ENCODE results near the gene LTBP3.

GRCh38 chr11:65535102-65535501 is 23.1 kb downstream of the LTBP3 start:
- TF ChIP-seq, protein P1, sequence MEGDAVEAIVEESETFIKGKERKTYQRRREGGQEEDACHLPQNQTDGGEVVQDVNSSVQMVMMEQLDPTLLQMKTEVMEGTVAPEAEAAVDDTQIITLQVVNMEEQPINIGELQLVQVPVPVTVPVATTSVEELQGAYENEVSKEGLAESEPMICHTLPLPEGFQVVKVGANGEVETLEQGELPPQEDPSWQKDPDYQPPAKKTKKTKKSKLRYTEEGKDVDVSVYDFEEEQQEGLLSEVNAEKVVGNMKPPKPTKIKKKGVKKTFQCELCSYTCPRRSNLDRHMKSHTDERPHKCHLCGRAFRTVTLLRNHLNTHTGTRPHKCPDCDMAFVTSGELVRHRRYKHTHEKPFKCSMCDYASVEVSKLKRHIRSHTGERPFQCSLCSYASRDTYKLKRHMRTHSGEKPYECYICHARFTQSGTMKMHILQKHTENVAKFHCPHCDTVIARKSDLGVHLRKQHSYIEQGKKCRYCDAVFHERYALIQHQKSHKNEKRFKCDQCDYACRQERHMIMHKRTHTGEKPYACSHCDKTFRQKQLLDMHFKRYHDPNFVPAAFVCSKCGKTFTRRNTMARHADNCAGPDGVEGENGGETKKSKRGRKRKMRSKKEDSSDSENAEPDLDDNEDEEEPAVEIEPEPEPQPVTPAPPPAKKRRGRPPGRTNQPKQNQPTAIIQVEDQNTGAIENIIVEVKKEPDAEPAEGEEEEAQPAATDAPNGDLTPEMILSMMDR (conservative IDR thresholded peaks at IDR 0.05), result no peak
- no peak for TF ChIP-seq ZFX (IDR thresholded peaks at IDR 0.05)

Measured in C4-2B (cell line).